Measurements from ENCODE around the gene LRRN3.

The LRRN3 gene

DNA sequence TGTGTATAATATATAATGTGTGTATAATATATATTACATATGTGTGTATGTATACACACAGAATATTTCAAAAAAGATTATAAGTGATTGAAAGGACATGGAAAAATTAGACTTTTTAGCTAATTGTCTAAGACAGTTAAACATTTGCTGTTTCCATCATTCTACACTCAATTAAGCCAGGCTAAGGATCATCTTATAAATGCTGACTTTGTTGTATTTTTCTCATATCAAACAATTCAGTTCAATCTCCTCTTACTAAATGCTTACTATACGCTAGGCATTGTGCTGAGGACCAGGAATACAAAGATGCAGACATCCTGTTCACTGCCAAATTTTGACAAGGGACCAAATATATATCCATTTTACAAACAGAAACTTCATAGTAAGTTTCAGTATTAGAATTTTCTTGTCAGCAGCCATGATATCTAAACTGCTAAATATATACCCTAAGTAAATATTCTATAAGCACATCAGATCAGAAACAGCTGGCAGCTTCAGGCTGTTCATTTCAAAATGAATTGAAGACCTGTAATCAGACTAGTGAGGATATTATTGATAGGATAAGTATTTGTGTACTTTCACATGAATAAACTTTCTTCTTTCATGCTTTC lies 10.3 kb upstream of the LRRN3 start:
- no peak for DNase-seq

DNA sequence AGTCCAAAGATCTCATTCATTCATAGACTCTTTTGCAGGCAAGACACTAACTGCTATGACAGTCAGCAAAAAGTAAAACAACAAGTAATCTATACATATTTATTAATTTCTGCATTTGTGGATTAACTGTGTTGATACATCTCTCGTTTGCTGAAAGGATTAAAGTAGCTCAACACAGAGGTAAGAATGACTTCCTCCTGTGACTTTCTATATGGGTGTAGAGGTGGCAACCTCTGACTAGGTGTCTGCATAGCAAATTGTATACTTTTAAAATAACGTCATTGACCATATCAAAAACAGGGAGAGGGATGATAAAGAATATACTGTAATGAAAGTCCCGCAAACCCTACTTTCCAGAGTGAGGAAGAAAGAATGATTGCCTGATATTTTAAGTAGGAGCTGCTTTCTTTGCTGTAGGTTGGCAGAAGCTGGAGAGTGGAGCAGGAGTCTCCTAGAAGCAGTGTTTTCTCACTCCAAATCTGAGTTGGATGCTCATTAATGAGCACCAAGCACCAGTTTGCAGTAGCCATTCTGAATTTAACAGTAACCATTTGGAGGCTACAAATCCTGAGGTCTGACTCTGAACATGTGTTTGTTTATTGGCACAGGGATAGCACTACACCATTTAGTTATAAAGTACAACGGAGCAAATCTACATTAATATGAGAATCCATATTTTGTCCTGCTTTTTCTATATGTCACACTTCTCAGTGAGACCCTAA lies 9.2 kb upstream of the LRRN3 start:
- no peak for DNase-seq

DNA sequence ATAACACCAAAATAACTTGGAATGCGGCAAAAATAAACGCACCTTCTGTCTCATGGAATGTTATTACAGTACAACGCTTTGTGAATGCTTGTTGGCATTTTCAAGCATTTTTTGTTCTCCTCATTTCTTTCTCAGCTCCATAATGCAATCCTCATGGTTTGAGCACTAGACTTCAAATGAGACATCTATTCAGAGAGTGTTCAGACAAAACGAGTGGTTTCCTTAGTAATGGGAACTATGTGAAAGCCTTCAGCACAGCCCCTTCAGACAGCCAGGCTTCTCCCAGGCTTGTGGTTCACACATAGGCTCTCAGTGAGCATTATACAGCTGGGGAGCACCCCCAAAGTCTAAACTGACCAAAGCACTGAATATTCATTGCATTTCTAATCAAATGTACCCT lies 8.6 kb upstream of the LRRN3 start:
- DNase-seq: no peak

DNA sequence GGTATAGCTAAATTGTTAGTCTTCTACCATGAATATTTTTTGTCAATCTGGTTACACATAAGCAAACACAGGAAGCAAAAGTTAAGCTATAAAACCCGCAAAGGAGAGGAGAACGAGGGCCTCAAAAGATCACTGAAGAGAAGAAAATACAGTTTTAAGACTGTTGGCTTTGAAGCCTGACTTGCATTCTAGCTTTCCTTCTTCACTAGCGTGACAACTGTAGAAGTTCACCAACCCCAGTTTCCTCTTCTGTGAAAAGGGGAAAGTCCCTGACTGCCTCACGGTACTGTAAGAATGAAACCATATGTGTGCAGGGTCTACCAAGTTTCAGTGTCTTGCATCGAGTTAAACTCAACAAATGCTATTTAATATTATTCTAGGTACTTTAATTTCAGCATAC lies 7.5 kb upstream of the LRRN3 start:
- peak; percentile 47 for DNase-seq

DNA sequence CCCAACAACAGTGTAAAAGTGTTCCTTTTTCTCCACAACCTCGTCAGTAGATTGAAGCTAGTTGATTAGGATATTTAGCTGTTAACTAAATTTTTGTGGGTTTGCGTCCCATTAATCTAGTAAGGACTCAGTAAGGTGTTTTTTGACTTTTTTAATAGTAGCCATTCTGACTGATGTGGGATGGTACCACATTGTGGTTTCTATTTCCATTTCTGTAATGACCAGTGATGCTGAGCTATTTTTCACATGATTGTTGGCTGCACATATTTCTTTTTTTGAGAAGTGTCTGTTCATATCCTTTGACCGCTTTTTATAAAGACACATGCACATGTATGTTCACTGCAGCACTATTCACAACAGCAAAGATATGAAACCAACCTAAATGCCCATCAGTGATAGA lies 5.6 kb upstream of the LRRN3 start:
- no peak for DNase-seq

DNA sequence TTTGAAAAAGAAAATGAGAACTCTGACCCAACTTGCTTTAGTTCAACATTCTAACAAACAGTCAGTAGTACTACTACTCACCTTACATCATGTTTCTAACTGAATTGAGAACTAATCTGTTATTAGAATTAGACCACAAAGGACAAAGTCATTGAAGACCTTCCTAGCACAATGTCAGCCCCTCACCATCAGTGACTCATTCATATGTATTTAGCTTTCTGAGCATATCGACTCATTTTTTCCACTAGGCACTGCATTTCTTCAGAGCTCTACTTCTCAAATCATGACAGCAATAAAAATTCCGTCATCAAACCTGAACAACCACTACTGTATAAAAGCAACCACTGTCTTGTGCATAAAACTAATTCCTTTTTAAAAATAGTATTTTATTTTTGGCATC lies 4.4 kb upstream of the LRRN3 start:
- DNase-seq: no peak

DNA sequence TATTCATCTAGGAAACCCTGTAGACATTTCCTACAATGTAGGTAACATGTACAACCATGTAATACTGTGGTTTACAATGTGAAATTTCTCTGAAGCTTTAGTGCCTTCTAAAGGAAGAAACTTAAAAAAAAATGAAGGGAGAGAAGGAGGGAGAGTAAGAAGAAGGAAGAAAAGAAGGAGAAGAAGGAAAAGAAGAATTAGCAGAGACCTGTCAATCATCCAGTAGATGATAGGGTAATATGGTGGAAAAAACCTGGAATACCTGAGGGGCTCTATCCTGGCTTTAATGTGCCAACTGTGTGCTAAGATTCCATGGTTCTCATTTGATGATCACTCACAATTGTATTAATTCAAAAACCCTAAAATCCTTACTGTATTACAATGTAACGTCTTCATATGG lies 2.6 kb upstream of the LRRN3 start:
- DNase-seq: no peak

DNA sequence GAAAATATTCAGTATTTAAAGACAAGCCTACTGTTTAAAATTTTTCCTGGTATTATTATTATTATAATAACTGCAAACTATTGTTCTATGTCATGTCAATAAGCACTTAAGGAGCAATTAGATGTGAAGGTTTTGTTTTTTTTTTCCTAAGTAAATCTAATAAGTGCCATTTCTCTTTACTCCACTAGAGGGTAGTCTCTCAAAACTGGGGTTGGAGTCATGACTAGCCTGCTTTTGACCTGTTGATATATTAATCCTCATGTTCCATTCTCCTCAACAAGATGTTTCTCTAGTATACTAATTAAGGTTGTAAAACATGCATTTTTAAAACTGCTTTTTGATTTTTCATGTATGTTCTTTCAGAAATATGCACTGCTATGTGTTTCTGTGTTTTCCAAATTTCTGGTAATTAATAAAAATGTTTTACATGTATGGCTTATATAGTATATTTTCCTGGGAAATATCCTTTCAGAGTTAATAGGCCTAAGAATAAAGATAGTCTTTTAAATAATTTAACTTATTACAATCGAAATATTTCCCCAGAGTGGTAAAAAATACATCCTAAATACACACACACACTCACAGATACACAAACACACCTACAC lies 1.0 kb upstream of the LRRN3 start:
- DNase-seq: no peak

DNA sequence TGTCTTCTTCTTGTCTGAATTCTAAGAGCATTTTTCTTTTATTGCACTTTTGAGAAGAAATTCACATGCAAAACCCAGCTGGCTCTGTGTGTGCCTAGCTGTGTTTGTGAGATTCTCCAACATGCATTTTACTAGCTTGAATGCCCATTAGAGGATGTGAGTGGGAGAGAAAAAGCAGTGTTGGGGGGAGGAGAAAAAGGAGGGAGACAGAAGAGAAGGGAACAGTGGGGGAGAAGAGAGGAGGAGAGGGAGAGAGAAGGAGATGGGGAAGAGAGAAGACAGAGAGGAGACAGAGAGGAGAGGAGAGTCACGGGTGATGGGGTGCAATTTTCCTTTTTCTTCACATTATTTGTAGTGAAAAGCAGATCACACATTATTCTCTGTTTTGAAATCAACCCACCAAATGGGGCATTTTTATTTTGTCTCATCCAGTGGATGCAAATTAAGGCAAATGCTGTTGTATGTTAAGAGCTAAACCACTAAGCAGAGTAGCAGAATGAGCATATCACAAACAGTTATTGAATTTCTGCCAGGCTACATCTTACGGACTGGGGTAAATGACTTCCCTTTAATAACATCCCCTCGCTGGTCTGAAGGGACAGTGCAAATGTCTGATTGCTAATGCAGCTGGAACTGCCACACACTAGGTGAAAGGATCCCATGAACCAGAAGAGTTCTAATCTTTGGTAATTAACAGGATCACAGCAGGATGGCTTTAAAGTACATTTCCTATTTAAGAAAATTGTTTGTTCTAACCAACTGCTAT lies 849 bp downstream of the LRRN3 start:
- no peak for DNase-seq

DNA sequence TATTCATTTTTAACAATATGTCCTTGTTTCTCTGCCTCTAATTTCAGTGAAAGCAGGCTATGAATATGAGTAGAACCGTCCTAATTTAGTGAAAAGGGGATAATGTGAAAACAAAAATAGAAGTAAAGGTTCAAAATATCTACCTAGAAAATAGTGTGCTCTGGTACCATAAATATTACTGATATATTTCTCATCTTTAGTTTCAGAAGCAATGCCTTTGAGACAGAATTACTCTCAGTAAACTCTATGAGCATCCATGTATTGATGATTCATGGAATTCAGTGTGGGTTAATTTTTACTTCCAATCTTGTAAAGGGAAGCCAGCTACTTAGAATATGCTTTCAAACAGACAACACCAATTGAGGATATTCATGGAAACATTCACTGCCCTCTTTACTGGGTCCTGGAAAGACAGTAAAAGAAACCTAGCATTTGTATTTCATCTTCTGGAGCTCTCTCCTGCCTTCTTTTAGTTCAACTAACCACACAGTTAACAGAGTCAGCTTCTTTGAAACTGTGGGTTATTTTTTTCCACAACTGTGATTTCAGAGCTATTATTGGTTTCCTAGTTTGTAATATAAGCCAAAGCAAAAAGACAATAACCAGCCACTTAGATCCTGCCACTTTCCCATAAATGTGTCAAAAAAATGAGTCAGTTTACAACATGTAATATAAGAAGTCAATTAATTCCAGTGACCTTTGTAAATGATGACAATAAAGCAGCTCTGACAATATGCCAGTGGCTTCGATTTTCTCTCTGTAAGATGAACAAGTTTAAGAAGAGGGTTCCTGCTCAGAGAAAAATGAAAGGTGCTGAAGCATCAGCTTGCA lies 1.7 kb downstream of the LRRN3 start:
- DNase-seq: no peak

DNA sequence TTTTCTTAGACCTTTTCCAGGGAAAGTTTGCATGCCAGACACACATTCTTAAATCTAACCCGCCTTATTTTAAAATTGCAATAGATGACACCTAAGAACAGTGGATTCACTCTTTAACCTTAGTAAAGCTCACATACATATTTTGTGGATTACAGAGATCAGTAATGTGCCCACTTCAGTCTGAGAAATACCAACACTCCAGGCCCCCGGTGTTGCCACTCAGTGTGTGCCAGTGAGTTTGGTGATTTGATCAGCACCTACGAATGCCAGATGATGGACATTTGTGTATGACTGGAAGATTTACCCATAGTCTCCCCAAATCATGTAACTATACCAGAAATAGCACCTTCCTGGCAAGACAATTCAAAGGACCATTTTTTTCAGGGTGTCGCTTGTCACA lies 2.6 kb downstream of the LRRN3 start:
- DNase-seq: no peak

DNA sequence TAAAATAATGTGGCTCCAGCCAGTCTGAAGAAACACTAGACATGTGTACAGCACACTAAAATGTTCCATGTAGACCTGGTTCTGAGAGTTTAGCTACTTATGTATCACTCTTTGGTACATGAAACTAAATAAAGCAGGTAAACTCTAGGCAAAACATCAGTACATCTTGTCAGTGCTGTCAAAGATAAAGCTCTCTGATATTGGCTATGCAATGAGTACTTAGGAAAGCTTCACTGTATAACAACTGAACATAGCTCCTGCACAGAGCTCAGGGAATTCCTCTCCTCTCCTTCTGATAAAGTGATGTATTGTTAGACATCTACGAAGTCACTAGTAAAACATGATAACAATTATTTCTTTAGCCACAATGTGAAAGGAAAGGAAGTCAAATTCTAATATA lies 3.5 kb downstream of the LRRN3 start:
- DNase-seq: no peak

DNA sequence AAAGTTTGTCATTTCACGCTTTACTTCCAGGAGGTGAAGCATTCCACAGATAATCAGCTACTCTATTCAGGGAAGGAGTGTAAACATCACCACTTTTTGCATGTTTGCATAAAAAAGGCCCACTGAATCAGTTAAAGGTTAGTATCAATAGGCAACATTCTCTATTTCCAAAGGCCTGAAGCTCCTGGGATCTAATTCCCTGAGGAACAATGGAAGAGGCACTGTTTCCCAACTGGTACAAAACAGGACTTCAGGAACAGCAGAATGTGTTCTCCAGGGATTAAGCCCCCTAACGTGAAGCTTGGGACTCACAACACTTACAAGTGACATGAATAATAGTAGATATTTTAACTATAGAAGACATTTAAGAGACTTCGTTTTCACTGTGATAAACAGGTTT lies 6.1 kb downstream of the LRRN3 start:
- no peak for DNase-seq

DNA sequence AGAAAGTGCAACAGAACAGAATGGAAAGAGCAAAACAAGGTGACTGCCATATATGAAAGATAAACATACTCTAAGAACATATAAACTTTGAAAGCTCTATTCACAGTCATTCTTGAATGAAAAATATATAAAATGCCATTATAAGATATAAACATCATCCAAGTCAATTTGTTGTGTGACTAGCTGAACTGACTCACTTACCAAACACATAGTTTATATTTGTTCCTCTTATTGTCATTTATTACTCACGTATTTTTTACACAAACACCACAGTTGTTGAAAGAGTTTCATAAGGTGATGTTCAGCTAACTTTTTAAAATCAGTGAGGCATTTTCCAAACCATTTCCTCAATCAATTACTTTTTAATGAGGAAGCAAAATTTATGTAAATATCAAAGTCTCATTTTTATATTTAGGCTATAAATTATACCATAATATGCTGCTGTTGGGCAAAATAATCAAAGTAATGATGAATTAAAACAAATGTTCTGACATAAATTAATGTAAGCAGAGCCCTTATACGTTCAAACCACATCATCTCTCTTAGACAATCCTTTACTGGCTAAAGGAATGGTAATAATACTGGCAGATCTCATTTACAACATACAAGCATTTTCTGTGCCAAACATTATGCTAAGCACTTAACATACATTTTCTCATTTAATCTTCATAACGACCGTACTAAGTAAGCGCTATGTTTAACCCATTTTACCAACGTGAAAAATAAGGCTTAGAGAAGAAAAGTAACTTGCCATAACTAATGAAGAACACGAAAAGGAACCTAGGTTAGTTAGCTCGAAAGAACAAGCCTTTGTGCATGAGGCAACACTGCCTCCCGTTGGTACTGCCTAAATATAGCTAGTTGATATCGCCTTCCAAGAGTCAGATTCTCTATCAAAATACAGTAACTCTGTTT lies 7.3 kb downstream of the LRRN3 start:
- peak; percentile 54 for DNase-seq

DNA sequence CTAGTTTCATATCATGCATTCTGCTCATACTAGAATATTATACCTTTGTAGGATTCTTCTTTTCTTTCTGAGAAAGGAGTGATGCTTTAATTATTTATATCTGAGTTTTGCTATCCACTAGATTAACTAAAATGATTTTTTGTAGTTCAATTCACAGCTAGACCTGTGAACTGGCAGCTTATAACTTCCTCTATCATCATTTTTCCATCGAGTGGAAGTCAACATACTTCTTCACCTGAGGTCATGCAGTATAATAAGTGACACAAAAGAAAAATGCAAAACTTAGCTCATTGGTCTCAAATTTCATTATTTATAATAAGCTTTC lies 8.0 kb downstream of the LRRN3 start:
- no peak for DNase-seq

DNA sequence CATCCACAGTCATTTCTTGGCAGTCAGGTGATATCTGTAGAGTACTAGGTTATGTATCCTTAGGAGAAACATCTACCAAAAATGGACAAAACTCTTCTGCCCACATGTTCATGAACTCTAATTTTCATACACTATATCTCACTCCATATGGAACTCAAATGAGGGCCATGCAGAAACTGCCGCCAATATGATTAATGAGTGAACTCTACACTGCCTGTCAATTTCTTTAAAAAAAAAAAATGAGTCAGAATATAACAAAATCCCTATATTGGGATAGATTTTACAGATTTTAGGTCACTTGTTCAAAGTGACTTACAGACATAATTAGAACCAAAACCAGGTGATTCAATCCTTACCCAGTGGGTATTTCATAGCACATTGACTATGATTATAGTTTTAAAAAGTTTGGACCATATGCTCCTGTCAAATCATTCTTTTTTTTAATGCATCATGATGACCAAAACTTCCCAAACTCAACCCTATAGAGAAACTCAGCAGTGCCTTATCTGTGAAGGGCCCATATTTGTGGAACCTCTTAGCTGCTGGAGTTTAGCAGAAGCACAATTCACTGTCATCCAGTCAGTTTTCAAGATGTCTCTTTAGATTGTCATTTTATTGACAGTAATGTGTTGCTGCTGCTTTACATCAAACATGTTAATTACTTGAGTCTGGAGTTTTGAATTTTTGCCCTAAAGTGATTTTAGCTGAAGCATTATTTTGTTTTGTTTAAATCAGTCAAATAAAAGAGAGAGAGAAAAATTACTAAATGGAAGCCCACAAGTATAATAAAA lies 11.1 kb downstream of the LRRN3 start:
- DNase-seq: no peak

DNA sequence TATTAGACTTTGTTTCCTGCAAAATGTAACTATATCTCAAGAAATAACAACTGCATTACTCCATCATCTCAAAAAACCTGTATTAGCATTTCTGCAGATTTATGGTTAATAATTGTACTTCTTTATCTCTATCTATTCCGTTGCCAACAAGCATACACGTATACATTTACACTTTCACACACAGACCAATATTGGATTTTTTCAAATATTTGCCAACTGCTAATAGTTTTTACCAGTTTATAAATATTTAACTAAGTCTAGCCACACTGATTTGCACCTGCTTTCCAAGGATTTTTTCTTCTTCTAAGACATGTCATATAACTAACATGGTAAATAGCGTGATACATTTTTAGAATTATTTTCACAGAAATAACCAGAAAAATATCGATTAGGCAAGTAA lies 12.2 kb downstream of the LRRN3 start:
- no peak for DNase-seq

DNA sequence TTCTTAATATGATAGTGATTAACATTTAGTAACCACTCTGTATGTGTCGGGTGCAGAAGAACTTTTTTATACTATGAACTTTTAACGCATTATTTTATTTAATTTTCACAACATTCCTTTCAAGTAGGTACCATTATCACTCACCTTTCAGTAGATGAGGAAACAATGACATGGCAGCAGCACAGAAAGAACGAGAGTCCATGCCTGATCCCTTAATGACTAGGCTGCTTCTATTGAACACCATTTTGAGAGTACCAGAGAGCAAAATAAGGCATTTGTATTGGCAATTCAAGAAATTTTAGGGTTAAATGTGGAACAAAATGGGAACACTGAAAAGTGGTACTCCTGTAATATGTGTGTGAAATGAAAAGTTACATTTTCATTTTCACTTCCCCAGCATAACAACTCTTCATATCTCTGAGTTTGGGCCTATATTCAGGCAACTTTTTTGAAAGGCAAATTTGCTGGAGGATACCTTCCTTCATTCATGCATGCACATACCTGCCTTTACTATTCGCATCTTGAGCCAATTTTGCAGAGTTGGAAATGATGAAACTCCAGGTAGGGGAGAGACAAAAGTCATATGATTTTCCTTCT lies 12.8 kb downstream of the LRRN3 start:
- DNase-seq: no peak

DNA sequence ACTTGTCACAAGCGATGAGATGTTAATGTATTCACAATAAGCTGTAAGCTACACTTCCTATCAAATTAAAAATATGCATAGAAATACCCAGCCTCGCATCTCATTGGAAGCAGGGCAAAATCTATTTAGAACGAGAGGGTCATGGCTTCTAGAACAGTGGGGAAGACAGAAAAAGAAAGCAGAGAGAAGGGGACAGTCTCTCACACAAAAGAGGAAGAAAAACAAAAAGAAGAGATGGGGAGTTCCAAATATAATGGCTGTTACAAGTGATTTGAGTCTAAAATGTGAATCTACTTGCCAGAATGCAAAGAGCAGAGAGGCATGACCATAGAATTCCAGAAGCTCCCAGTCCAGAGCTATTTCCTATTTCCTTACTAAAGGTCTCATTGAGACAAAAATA lies 13.8 kb downstream of the LRRN3 start:
- DNase-seq: no peak

DNA sequence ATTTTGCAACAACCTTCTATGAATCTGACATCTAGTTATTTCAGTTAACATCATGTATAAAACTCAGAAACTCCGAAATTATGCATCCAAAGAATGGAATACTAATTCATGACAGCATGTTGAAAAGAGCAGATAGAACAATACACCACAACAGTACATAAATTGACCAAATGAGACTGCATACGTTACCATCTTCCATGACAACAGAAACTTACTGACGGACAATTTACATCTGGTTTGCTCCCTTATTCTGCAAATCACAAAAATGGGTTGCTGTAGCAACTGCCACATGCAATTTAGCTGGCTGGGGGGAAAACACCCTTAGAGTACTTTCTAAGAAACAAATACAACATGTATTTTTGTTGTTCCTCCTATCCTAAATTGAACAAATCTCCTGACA lies 14.3 kb downstream of the LRRN3 start:
- DNase-seq: no peak

DNA sequence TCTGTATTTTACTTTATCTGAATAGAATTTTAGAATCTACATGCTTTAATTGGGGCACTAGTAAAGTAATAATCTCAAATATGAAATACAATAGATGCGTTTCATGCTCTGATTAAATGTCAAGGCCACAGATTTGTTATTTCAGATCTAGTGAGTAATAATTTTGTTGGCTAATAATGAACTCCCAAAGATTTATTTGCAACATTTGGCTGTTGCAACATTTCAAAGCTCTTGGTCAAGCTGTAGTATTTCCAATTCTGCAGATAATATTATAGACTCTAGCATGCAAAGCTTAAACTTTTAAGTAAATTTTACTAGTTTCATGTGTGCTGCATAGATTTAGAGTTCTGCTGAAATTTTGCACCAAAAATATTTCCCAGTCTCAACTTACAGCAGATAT lies 16.7 kb downstream of the LRRN3 start:
- no peak for DNase-seq

Measured in activated gamma-delta T cell treated with Interleukin-2 at 50 U/mL for 16 hours (primary cell).